ENCODE results near the gene BCL2A1.
"Not testable (repeated sequence)": the region's sequence is repeated elsewhere in the genome, so short reads cannot be mapped to it uniquely, and the experiment has no call there.

The BCL2A1 gene

DNA sequence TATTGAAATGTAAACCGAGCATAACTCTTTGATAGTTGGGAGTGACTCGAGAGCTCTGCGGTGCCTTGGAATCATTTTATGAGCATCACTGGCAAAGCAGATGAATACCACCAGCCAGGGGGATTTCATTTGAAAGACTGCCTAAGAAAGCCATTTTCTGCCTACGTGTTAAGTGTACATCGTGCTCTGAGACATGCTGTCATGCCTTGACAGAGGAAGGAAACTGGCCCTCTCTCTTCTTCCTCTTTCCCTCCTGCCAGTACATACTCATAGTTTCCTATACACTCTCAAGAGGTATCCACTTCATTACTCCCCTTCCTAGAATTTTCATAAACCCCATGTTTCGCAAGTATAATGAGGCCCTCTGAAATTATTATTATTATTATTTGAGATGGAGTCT lies 8.8 kb downstream of the BCL2A1 start:
- no peak for DNase-seq (ENCODE audit: low read depth in 2 of 3, low spot score in 1 of 3)

GRCh38 chr15:79960502-79961212 lies 10.3 kb downstream of the BCL2A1 start:
- DNase-seq (ENCODE audit: low read depth in 2 of 3, low spot score in 1 of 3): no peak

GRCh38 chr15:79957741-79958140 lies 13.3 kb downstream of the BCL2A1 start:
- DNase-seq (ENCODE audit: low read depth in 2 of 3, low spot score in 1 of 3): no peak

DNA sequence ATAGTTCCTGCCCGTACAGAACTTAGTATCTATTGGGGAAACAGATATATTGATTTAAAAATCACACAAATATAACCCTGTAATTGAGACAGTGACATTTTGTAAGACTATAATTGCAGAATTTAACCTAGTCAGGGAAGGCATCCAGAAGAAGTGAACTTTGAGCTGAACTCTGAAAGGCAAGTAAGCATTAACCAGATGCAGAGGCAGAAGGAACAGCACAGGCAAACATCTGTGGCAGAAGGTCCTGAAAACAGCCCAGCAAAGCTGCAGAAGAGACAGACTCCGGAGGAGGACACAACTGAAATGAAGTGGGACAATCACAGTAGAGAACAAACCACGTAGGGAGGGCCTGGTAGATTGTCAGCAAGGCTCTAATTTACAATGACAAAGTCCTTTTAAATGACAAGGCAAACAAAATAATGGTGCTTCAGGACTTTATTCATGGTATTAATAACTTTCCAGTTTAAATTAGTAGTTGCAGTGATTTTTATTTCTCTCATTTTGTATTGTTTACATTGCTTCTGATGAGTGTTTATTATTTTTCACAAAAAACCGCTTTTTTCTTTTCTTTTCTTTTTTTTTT lies 14.5 kb downstream of the BCL2A1 start:
- no peak for DNase-seq (ENCODE audit: low read depth in 2 of 3, low spot score in 1 of 3)

GRCh38 chr15:79954661-79955060 lies 16.3 kb downstream of the BCL2A1 start:
- DNase-seq (ENCODE audit: low read depth in 2 of 3, low spot score in 1 of 3): no peak

DNA sequence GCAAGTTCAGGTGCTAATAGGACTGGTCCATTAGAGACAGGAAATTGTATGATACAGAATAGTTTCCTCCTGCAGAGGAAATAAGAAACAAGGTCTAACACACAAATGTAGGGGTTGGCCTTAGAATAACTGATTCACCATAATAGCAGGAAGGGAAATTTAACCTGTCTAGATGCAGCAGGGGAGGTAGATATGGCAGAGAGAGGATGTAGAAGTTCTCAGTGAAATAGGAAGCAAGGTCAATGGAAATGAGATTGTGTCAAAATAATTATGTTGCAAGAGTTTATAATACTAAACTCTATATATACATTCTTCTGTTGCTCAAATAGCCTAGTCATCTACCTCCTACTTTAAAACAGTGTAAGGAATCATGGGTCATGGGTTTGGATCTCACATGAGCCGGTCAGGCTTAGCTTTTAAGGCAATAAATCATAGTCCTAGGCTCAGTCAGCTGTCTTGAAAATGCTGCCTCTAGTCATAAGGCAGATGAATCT lies 17.0 kb downstream of the BCL2A1 start:
- DNase-seq (ENCODE audit: low read depth in 2 of 3, low spot score in 1 of 3): no peak

GRCh38 chr15:79952329-79952728 lies 18.7 kb downstream of the BCL2A1 start:
- DNase-seq (ENCODE audit: low read depth in 2 of 3, low spot score in 1 of 3): no peak

GRCh38 chr15:79950247-79950646 lies 20.7 kb downstream of the BCL2A1 start:
- no peak for DNase-seq (ENCODE audit: low read depth in 2 of 3, low spot score in 1 of 3)

DNA sequence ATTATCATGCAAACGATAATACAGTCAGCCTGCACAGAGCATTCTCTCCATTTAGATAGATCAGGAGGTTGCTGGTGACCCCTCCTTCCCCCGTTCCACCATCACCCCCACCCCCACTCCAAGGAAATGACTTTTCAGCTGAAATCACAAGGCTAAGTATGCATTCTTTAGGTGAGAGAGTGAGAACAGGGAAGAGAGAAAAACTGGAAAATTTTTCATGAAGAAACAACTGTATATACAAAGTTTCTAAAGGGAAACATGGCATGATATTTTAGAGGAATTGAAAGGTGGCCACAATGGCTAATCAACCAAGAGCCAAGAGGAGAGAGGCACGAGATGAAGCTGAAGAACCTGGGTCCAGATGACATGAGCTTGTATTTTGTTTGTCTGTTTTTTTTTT lies 22.2 kb downstream of the BCL2A1 start:
- no peak for DNase-seq (ENCODE audit: low read depth in 2 of 3, low spot score in 1 of 3)

DNA sequence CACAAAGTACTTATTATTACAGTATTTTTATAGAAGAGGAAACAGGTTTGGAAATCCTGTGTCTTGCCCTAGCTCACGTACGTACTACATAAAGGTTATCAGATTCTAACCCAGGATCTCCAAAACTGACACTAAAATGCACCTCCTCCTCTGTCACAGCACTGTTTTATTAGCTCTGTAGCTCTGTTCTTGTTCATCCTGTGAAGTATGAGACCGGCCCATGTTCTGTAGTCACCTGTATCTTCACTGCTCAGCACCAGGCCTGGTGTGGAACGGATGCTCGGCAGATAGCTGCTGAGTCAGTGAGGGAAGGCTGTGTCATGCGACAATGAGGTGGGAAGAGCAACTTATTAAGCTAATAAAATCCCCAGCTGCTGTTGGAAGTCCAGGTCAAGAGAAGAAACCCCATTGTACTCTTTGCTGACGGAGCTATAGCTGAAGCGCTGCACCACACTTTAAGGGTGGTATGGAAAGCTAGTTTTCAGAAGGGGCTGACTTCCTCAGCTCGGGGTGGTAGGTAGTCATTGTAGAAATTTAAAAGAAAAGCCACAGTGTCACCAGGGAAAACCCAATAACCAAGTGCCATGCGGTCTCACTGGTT lies 22.8 kb downstream of the BCL2A1 start:
- DNase-seq (ENCODE audit: low read depth in 2 of 3, low spot score in 1 of 3): no peak

DNA sequence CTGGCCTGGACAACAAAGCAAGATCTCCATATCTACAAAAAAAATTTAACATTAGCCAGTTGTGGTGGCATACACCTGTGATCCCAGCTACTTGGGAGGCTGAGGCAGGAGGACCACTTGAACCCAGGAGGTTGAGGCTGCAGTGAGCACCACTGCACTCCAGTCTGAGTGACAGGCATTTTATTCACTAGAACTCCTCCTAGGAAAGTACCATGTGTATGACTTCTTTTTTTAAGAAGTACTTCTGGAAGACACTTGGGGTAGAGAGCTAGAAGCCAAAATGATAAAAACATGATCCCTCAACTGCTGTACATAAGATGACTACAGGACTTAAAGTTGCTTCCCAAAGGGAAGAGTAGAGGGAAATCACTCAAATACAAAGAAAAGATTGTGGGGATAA lies 24.0 kb downstream of the BCL2A1 start:
- no peak for DNase-seq (ENCODE audit: low read depth in 2 of 3, low spot score in 1 of 3)

- no peak for DNase-seq (ENCODE audit: low read depth in 2 of 3, low spot score in 1 of 3)
Measured at GRCh38 chr15:79944622-79945021, 26.4 kb downstream of the BCL2A1 start.

GRCh38 chr15:79943820-79944219 lies 27.2 kb downstream of the BCL2A1 start:
- DNase-seq (ENCODE audit: low read depth in 2 of 3, low spot score in 1 of 3): no peak

DNA sequence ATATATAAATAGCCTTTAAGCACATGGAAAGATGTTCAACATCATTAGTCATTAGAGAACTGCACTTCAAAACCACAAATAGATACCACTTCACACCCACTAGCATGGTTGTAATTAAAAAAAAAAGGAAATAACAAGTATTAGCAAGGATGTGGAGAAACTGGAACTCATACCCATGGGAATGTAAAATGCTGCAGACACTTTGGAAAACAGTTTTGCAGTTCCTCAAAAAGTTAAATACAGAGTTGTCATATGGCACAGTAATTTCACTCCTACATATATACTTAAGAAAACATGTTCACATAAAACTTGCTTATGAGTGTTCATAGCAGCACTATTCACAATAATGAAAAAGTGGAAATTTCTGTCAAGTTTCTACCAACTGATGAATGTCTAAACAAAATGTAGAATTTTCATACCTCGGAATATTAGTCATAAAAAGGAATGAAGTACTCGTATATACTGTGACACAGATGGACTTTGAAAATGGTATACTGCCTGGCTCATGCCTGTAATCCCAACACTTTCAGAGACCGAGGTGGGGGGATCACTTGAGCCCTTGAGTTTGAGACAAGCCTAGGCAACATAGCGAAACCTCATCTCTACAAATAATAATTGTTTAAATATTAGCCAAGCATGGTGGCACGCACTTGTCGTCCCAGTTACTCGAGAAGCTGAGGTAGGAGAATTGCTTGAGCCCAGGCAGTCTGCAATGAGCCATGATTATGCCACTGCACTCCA lies 28.1 kb downstream of the BCL2A1 start:
- no peak for DNase-seq (ENCODE audit: low read depth in 2 of 3, low spot score in 1 of 3)

- no peak for DNase-seq (ENCODE audit: low read depth in 2 of 3, low spot score in 1 of 3)
Measured at GRCh38 chr15:79939399-79939798, 31.6 kb downstream of the BCL2A1 start.

DNA sequence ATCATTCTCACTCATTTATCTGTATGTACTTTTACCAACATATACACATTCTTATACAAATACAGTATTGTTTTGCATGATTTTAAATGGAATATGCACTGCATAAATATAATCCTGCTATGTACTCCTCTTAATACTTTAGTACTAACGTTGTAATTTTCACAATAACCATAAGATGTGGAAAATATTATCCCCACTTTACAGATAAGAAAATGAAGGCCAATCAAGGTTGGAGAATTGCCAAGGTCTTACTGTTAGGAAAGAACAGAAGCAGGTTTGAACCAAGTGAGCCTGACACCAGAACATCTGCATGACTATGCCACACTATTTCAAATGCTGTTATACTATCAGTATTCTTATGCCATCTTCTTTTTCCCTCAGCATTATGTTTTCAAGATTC lies 32.9 kb downstream of the BCL2A1 start:
- DNase-seq (ENCODE audit: low read depth in 2 of 3, low spot score in 1 of 3): no peak

GRCh38 chr15:79935556-79936201 lies 35.3 kb downstream of the BCL2A1 start:
- DNase-seq (ENCODE audit: low read depth in 2 of 3, low spot score in 1 of 3): not testable (repeated sequence)

DNA sequence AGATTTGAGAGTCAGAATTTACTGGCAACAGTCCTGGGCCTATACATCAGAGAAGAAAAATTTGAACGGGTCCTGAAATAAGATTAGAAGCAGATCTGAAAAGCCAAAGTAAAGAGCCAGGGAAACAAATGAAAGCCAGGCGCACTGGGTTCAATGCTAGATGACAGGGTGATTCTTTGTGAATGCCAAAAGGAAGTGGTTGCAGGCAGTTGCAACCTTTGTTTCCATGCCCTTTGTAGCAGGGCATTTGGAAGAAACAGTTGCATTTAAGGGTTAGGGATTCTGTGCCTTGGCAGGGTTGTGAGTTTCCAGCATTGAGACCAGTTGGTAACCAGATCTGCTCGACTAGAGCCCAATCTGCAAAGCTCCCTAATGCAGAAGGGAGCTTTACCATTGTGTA lies 37.8 kb downstream of the BCL2A1 start:
- no peak for DNase-seq (ENCODE audit: low read depth in 2 of 3, low spot score in 1 of 3)

DNA sequence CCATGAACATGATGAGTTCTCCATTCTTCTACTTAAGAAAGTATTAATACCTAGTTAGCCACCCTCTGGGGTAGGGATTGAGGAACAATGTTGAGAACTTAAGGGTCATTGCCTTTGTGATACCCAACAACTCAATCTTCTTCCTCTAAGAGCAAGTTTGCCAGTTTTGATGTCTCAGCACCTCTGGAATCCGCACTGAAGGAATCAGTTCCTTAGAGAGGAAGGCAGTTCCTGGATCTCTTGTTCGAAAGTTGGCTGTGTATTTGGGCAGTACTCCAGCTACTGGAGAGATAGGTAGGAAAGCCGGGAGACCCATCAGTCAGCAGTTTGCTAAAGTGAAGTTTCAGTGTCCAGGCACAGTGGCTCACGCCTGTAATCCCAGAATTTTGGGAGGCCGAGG lies 38.5 kb downstream of the BCL2A1 start:
- DNase-seq (ENCODE audit: low read depth in 2 of 3, low spot score in 1 of 3): no peak

- DNase-seq (ENCODE audit: low read depth in 2 of 3, low spot score in 1 of 3): no peak
Measured at GRCh38 chr15:79930516-79930915, 40.5 kb downstream of the BCL2A1 start.

DNA sequence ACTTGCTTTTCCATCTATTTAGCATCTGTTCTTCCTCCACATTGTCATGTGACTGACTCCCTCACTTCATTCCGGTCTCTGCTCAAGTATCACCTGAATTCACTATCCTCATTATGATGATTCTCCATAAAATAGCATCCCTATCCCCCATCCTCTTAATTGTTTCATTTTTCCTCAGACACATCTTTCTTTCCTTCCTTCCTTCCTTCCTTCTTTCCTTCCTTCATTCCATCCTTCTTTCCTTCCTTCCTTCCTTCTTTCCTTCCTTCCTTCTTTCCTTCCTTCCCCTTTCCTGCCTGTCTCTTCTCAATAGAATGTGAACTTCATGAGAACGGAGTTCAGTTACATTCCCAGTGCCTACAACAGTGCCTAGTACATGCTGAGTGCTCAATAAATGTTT lies 41.6 kb downstream of the BCL2A1 start:
- no peak for DNase-seq (ENCODE audit: low read depth in 2 of 3, low spot score in 1 of 3)
